Thyroid gland (tissue), 4 donors: Measurements from ENCODE around the gene SHISA8. TPM values are rescaled to one million over a fixed set of nuclear protein-coding genes. Genes with fewer than 3 reads are reported as not detected.

Source experiments
- DNase-seq, 2 donors: peaks; one replicate each; pipeline ENCODE4 v3.0.0-alpha.2; 2019
- H3K27ac ChIP-seq, 3 donors: fragments of 200-600 bp; sonication (generic); 1 replicate in 2 of 3; 2 replicates in 1 of 3; pipeline ENCODE4 v1.5.1; 2016 to 2019; ENCODE audit warnings: mild to moderate bottlenecking in 1 of 3, moderate library complexity in 1 of 3
- H3K27me3 ChIP-seq: fragments of 200-600 bp; sonication (generic); one replicate; pipeline ENCODE4 v1.5.1; 2019
- H3K36me3 ChIP-seq, 2 donors: fragments of 200-600 bp; sonication (generic); one replicate each; pipeline ENCODE4 v1.5.1; 2016 to 2019
- H3K4me1 ChIP-seq, 2 donors: fragments of 200-600 bp; sonication (generic); one replicate each; pipeline ENCODE4 v1.5.1; 2017 to 2019
- H3K4me3 ChIP-seq, 3 donors: fragments of 200-600 bp; sonication (generic); replicated peaks in 1 of 3; 1 replicate in 2 of 3; 2 replicates in 1 of 3; pipeline ENCODE4 v1.5.1; 2016; ENCODE audit warnings: mild to moderate bottlenecking in 1 of 3
- H3K9me3 ChIP-seq: fragments of 200-600 bp; sonication (generic); one replicate; pipeline ENCODE4 v1.5.1; 2017
- CTCF ChIP-seq, 6 experiments: fragments of 200-600 bp in 3 of 6; fragments of 450-650 bp in 3 of 6; sonication (generic) in 3 of 6; IDR thresholded peaks; one replicate each; pipeline ENCODE4 v1.5.1; 2016 to 2019; ENCODE audit warnings: antibody characterized with exemption in 6 of 6, mild to moderate bottlenecking in 2 of 6, inconsistent platforms in 1 of 6, moderate library complexity in 1 of 6
- POLR2A ChIP-seq, 2 donors: fragments of 450-650 bp; IDR thresholded peaks; one replicate each; pipeline ENCODE4 v1.6.1; 2017; ENCODE audit warnings: antibody characterized with exemption in 2 of 2, mild to moderate bottlenecking in 2 of 2, moderate library complexity in 1 of 2
- WGBS, 2 donors: methylation state at CpG; one replicate each; pipeline ENCODE4 v1.1.5; 2017; 5-methylcytosine and 5-hydroxymethylcytosine counted together
- intact Hi-C: fragments of 100-400 bp; cut with DNase I; formaldehyde crosslinking; loops from one replicate; pipeline ENCODE4 v1.15.1; 2023
- total RNA-seq, 4 donors: library from RNA; depleted of rRNA; stranded (reverse); fragments of >200 nt; gene quantifications; one replicate each; pipeline ENCODE4 v1.2.3, GENCODE V29; 2016

The SHISA8 gene
- total RNA-seq, 4 donors from 2014 or later = not detected

GRCh38 chr22:41939981-41940831 is 25.3 kb upstream of the SHISA8 start:
- TF ChIP-seq POLR2A (IDR thresholded peaks at IDR 0.05) (no peak), CTCF (IDR thresholded peaks at IDR 0.05) (no peak)
- Histone ChIP-seq H3K36me3 (no peaks in the 10 kb centered on the region), H3K27me3 (no peaks in the 10 kb centered on the region), H3K9me3 (no peaks in the 10 kb centered on the region), H3K4me3 (no peak overlapping the region), H3K27ac (no peak overlapping the region), H3K4me1 (peaks cover 0 to 5% of the 10 kb centered on the region in 2 donors)
- DNase-seq = peak in 1 of 2 donors; percentile 40
- intact Hi-C loops = loop anchor here (5.0 kb wide), 3 partner anchors 118 to 243 kb away; partner anchors contain the start of gene MEI1
- WGBS, 2 donors = 81 to 83% methylated on average over 13 of the region's 13 CpGs

GRCh38 chr22:41936894-41937169 is 22.0 kb upstream of the SHISA8 start:
- DNase-seq = no peak
- TF ChIP-seq POLR2A (IDR thresholded peaks at IDR 0.05) (no peak), CTCF (IDR thresholded peaks at IDR 0.05) (no peak)
- H3K9me3 ChIP-seq = no peaks in the 10 kb centered on the region
- peaks cover 0 to 5% of the 10 kb centered on the region in 2 donors for H3K4me1 ChIP-seq
- intact Hi-C loops = no loop called here
- H3K27ac ChIP-seq = no peak overlapping the region
- WGBS, 2 donors = 94% methylated on average over 2 of the region's 2 CpGs
- H3K4me3 ChIP-seq = no peak overlapping the region
- H3K27me3 ChIP-seq = no peaks in the 10 kb centered on the region
- no peaks in the 10 kb centered on the region for H3K36me3 ChIP-seq

- no peak for DNase-seq
- Histone ChIP-seq H3K27me3 (no peaks in the 10 kb centered on the region), H3K4me1 (no peaks in the 10 kb centered on the region), H3K27ac (no peak overlapping the region), H3K9me3 (no peaks in the 10 kb centered on the region), H3K36me3 (no peaks in the 10 kb centered on the region), H3K4me3 (no peak overlapping the region)
- intact Hi-C loops = no loop called here
- TF ChIP-seq CTCF (IDR thresholded peaks at IDR 0.05) (no peak), POLR2A (IDR thresholded peaks at IDR 0.05) (no peak)
- 89 to 92% methylated on average over 8 to 9 of the region's 9 CpGs for WGBS, 2 donors
Observed at GRCh38 chr22:41935509-41935908, 20.6 kb upstream of the SHISA8 start.

- WGBS, 2 donors = 92% methylated on average over 3 to 4 of the region's 4 CpGs
- intact Hi-C loops = no loop called here
- H3K36me3 ChIP-seq = no peaks in the 10 kb centered on the region
- DNase-seq = no peak
- H3K9me3 ChIP-seq = no peaks in the 10 kb centered on the region
- H3K27me3 ChIP-seq = no peaks in the 10 kb centered on the region
- no peak overlapping the region for H3K27ac ChIP-seq
- H3K4me3 ChIP-seq = no peak overlapping the region
- TF ChIP-seq CTCF (IDR thresholded peaks at IDR 0.05) = no peak
- no peak for TF ChIP-seq POLR2A (IDR thresholded peaks at IDR 0.05)
- no peaks in the 10 kb centered on the region for H3K4me1 ChIP-seq
Observed at GRCh38 chr22:41935015-41935351, 20.1 kb upstream of the SHISA8 start.

- H3K27ac ChIP-seq = no peak overlapping the region
- WGBS, 2 donors = 95 to 98% methylated on average over 17 of the region's 17 CpGs
- intact Hi-C loops = no loop called here
- no peaks in the 10 kb centered on the region for H3K27me3 ChIP-seq
- no peak for DNase-seq
- H3K9me3 ChIP-seq = no peaks in the 10 kb centered on the region
- H3K36me3 ChIP-seq = no peaks in the 10 kb centered on the region
- H3K4me3 ChIP-seq = no peak overlapping the region
- TF ChIP-seq CTCF (IDR thresholded peaks at IDR 0.05) = no peak
- no peak for TF ChIP-seq POLR2A (IDR thresholded peaks at IDR 0.05)
- H3K4me1 ChIP-seq = no peaks in the 10 kb centered on the region
Observed at GRCh38 chr22:41934284-41935014, 19.6 kb upstream of the SHISA8 start.
